Mucosa of rectum (tissue), 2 donors: Measurements from ENCODE around the gene PDZD8.

Experiments used
- H3K27ac ChIP-seq, 2 donors: one replicate each; pipeline ENCODE4 v1.7.0; 2013; ENCODE audit warnings: inconsistent platforms in 2 of 2, low read depth in 2 of 2, low read length in 2 of 2
- H3K27me3 ChIP-seq, 2 donors: one replicate each; pipeline ENCODE4 v1.7.0; 2013; ENCODE audit warnings: low read length in 2 of 2; ENCODE audit not compliant: control insufficient read depth in 2 of 2, insufficient read depth in 2 of 2
- H3K36me3 ChIP-seq, 2 donors: one replicate each; pipeline ENCODE4 v1.7.0; 2013; ENCODE audit warnings: low read length in 2 of 2; ENCODE audit not compliant: control insufficient read depth in 2 of 2, insufficient read depth in 2 of 2
- H3K4me1 ChIP-seq, 2 donors: one replicate each; pipeline ENCODE4 v1.7.0; 2013; ENCODE audit warnings: low read length in 2 of 2, mild to moderate bottlenecking in 1 of 2; ENCODE audit not compliant: control insufficient read depth in 2 of 2, insufficient read depth in 2 of 2
- H3K4me3 ChIP-seq, 2 donors: one replicate each; pipeline ENCODE4 v1.7.0; 2013; ENCODE audit warnings: low read length in 2 of 2
- H3K9ac ChIP-seq, 2 donors: one replicate each; pipeline ENCODE4 v1.7.0; 2013; ENCODE audit warnings: low read length in 2 of 2, low read depth in 1 of 2, mild to moderate bottlenecking in 1 of 2
- H3K9me3 ChIP-seq, 2 donors: one replicate each; pipeline ENCODE4 v1.7.0; 2013; ENCODE audit warnings: low read length in 2 of 2; ENCODE audit not compliant: control insufficient read depth in 2 of 2
- donor health status: healthy.
- donor health status: Normal muscosa, but diverticular disease.

Gene PDZD8

DNA sequence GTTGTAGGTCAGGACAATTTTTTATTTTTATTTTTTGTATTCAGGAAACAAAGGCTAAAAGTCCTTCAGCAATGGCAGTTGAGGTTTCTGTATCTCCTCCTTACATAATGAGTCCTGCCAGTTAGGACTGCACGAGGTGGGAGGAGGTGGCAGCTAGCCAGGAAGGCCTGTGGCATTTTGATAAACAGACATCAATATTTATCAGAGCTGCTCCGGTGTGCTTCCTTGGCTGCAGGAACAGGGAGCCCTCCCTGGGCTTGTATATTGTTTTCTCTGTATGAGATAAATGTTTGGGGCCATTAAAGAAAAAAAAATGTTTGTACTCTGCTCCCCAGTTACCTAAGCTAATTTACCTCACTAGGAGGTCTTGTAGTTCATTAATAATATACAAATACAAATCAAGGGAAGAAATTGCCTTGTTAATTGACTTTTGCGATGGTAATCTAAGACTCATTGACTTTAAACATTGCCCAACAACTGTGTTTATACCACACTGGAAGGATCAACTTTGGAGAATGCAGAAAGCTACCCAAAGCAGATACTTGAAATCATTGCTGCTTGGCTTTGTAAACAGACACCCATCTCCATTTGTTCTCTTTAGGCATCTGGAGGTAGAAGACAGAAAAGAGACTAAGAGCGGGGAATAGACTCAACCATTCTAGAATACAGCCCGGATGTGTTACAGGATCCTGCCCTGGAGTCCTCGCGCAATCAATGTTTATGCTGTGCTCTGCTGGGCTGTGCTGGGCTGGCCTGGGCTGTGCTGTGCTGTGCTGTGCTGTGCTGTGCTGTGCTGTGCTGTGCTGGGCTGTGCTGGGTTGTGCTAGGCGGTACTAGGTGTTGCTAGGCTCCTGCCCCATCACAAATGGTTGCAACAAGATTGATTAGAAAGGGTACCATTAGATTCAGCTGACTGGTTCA, 36.5 kb upstream of the PDZD8 start:
- Histone ChIP-seq H3K4me1 (no peaks in the 10 kb centered on the region), H3K27me3 (no peaks in the 10 kb centered on the region), H3K36me3 (no peaks in the 10 kb centered on the region), H3K27ac (no peak overlapping the region), H3K9ac (no peak overlapping the region), H3K9me3 (no peaks in the 10 kb centered on the region), H3K4me3 (no peak overlapping the region)

DNA sequence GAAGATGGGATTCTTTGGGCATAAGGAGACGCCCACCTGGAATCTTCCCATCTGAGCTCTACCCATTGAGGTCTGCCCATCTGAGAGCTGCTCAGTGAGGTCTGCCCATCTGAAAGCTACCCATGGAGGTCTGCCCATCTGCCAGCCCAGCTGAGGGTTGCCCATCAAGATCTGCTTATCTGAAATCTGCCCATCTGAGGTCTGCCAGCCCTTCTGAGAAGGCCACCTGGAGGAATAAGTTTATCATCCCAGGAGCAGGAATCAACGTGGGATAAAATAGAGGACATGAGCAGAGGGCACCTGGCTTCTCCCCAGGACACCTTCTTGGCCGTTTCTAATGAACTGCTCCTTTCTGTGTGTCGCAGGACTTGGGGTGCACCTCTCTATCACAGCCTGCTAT, 35.3 kb upstream of the PDZD8 start:
- Histone ChIP-seq H3K4me3 (no peak overlapping the region), H3K27me3 (no peaks in the 10 kb centered on the region), H3K27ac (no peak overlapping the region), H3K36me3 (no peaks in the 10 kb centered on the region), H3K9ac (no peak overlapping the region), H3K9me3 (no peaks in the 10 kb centered on the region), H3K4me1 (no peaks in the 10 kb centered on the region)

- H3K4me3 ChIP-seq, result no peak overlapping the region
- H3K36me3 ChIP-seq, result no peaks in the 10 kb centered on the region
- H3K4me1 ChIP-seq, result no peaks in the 10 kb centered on the region
- H3K27ac ChIP-seq, result no peak overlapping the region
- no peaks in the 10 kb centered on the region for H3K9me3 ChIP-seq
- H3K27me3 ChIP-seq, result no peaks in the 10 kb centered on the region
- no peak overlapping the region for H3K9ac ChIP-seq
Observed at GRCh38 chr10:117409549-117410305, 34.5 kb upstream of the PDZD8 start.

DNA sequence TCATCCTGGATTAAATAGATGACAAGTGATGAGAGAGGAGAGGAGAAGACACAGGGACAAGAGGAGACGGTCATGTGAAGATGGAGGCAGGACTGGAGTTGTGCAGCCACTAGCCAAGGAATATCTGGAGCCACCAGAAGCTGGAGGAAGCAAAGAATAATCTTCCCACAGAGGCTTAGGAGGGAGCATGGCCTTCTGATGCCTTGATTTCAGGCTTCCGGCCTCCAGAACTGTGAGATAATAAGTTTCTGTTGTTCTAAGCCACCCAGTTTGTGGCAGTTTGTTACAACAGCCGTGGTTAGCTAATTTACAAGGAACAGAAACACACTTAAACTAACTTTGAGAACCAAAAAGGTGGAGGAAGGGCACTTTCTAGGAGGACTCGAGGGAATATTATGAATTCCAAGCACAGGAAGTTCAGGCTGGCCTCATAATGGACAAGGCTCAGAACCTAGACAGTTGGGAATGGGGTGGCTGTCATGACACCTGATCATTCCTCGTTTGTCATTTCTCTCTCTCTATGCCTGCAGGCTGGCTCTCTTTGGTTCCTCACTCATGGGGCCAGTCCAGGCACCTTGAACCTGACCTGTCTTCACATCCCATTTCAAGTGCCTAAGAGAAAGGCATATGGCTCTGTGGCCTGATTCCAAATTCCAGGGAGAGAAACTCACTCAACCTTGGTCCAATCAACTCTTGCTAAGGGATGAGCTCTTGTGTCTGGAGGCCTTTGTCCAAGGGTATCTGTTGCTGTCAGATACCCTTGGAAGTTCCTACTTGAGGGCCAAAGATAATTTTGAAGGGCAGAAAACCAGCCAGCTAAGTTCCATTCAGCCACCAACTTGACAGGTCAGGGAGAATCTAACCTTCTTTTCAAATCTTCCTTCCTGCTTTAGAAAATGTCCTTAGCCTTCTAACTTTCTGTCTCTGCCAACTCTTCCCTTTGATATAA, 33.5 kb upstream of the PDZD8 start:
- no peak overlapping the region for H3K27ac ChIP-seq
- H3K9me3 ChIP-seq, result no peaks in the 10 kb centered on the region
- H3K4me3 ChIP-seq, result no peak overlapping the region
- H3K27me3 ChIP-seq, result peaks cover 0 to 2% of the 10 kb centered on the region in 2 donors
- H3K36me3 ChIP-seq, result no peaks in the 10 kb centered on the region
- no peak overlapping the region for H3K9ac ChIP-seq
- H3K4me1 ChIP-seq, result no peaks in the 10 kb centered on the region

DNA sequence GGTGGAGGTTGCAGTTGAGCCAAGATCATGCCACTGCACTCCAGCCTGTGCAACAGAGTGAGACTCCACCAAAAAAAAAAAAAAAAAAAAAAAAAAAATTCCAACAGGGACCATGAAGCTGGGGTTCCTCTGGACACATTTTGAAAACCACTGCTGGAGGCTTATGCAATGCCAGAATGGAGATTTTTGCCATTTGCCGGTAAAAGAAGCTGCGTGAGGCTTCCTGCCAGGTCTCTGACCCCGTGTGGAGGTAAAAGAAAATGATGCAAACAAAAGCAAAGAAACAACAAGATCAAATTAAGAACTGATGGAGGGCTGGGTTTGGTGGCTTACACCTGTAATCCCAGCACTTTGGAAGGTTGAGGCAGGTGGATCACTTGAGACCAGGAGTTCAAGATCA, 30.5 kb upstream of the PDZD8 start:
- Histone ChIP-seq H3K36me3 (no peaks in the 10 kb centered on the region), H3K9ac (no peak overlapping the region), H3K27me3 (peaks cover 0 to 2% of the 10 kb centered on the region in 2 donors), H3K4me3 (no peak overlapping the region), H3K9me3 (no peaks in the 10 kb centered on the region), H3K4me1 (no peaks in the 10 kb centered on the region), H3K27ac (no peak overlapping the region)

GRCh38 chr10:117400329-117400728, 25.1 kb upstream of the PDZD8 start:
- Histone ChIP-seq H3K9ac (no peak overlapping the region), H3K36me3 (no peaks in the 10 kb centered on the region), H3K9me3 (no peaks in the 10 kb centered on the region), H3K27me3 (peaks cover 0 to 2% of the 10 kb centered on the region in 2 donors), H3K27ac (no peak overlapping the region), H3K4me3 (no peak overlapping the region), H3K4me1 (no peaks in the 10 kb centered on the region)

- H3K27me3 ChIP-seq, result peaks cover 0 to 2% of the 10 kb centered on the region in 2 donors
- no peaks in the 10 kb centered on the region for H3K9me3 ChIP-seq
- H3K9ac ChIP-seq, result no peak overlapping the region
- H3K36me3 ChIP-seq, result no peaks in the 10 kb centered on the region
- no peak overlapping the region for H3K27ac ChIP-seq
- H3K4me1 ChIP-seq, result no peaks in the 10 kb centered on the region
- H3K4me3 ChIP-seq, result no peak overlapping the region
Observed at GRCh38 chr10:117399341-117400196, 24.3 kb upstream of the PDZD8 start.

GRCh38 chr10:117398029-117398428, 22.8 kb upstream of the PDZD8 start:
- Histone ChIP-seq H3K9me3 (no peaks in the 10 kb centered on the region), H3K36me3 (no peaks in the 10 kb centered on the region), H3K27me3 (no peaks in the 10 kb centered on the region), H3K4me1 (no peaks in the 10 kb centered on the region), H3K4me3 (no peak overlapping the region), H3K9ac (no peak overlapping the region), H3K27ac (no peak overlapping the region)

DNA sequence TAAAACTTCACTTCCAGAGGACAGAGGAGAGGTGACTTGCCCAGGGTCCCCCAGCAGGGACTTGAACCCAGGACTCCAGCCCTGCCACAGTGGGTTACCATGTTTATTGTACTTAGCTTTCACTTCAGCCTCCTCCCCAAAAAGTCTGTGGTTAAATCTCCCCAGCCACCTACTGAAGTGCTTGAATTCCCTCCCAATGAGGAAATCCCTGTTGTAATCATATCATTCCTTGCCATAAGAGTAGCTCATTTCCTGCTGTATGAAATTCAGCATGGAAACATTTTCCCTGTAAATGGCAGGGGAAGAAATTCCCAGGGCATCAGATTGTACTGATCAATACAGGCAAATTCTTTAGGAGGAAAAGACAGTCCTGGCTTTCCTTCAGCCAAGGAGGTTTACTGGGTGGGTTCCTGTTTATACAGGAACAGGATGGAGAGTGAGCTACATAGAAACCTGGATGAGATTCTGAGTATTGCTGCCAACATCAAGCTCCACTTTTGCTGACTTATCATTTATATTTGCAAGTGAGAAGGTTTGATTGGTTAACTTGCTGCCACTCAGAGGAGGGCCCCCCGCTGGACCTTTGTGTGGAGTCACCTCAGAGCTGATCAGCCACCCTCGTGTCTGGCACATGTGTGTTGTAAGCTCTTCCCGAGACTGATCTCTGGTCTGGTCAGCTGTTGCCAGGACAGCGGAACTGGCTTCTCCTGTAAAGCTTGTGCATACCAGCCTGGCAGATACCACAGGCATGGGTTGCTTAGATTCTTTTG, 16.4 kb upstream of the PDZD8 start:
- Histone ChIP-seq H3K9me3 (no peaks in the 10 kb centered on the region), H3K36me3 (no peaks in the 10 kb centered on the region), H3K9ac (no peak overlapping the region), H3K4me3 (no peak overlapping the region), H3K4me1 (no peaks in the 10 kb centered on the region), H3K27me3 (peaks cover 0 to 6% of the 10 kb centered on the region in 2 donors), H3K27ac (no peak overlapping the region)
